Ovary (tissue), 3 donors: ENCODE results near the gene POU2AF1.

Experiments used
- EP300 ChIP-seq: sonication (generic); formaldehyde crosslinking; IDR thresholded peaks from one replicate; pipeline ENCODE4 v1.6.1; 2017; ENCODE audit warnings: antibody characterized with exemption
- POLR2A ChIP-seq: fragments of 450-650 bp; IDR thresholded peaks from one replicate; pipeline ENCODE4 v1.6.1; 2017; ENCODE audit warnings: antibody characterized with exemption, mild to moderate bottlenecking, moderate library complexity
- TF ChIP-seq, protein P1 (sequence below), 3 donors: fragments of 450-650 bp in 2 of 3; fragments of 200-600 bp in 1 of 3; IDR thresholded peaks; one replicate each; pipeline versions ENCODE4 v1.5.1 to v1.8.0; 2016 to 2022; ENCODE audit warnings: antibody characterized with exemption in 3 of 3, mild to moderate bottlenecking in 1 of 3
- donor health status: DM: no; HTN: no; CAD: no.

DNA sequence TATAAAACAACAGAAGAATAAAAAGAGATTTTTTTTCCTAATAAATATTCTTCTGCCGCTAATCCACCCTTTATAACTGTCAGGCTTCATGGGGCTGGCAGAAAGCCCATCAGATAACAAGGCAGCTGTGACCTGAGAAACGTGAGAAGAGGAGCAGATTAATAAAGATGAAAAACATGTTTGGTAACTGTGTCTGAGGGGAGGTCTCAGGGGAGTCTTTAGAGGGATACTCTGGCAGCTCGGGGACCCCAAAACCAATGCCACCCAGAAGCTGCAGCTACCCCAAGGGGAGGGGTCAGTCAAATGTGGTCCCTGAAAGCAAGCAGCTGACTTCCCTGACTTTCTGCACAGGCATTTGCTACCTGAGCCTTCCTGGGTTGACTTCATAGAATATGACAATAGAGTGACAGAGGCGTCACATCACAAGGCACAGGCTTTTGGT, 48.4 kb upstream of the POU2AF1 start:
- TF ChIP-seq POLR2A (no peak), EP300 (no peak)
- TF ChIP-seq, protein P1, sequence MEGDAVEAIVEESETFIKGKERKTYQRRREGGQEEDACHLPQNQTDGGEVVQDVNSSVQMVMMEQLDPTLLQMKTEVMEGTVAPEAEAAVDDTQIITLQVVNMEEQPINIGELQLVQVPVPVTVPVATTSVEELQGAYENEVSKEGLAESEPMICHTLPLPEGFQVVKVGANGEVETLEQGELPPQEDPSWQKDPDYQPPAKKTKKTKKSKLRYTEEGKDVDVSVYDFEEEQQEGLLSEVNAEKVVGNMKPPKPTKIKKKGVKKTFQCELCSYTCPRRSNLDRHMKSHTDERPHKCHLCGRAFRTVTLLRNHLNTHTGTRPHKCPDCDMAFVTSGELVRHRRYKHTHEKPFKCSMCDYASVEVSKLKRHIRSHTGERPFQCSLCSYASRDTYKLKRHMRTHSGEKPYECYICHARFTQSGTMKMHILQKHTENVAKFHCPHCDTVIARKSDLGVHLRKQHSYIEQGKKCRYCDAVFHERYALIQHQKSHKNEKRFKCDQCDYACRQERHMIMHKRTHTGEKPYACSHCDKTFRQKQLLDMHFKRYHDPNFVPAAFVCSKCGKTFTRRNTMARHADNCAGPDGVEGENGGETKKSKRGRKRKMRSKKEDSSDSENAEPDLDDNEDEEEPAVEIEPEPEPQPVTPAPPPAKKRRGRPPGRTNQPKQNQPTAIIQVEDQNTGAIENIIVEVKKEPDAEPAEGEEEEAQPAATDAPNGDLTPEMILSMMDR (IDR thresholded peaks at IDR 0.05) = no peak
